DND-41 (cell line): ENCODE measurements around the gene CCDC60.

Experiments used
- ATAC-seq: fragments of 200-7000 bp; cut with Tn5 transposase; 3 replicates; pipeline ENCODE4 v1.9.1; 2021; ENCODE audit warnings: low read depth; ENCODE audit not compliant: insufficient read depth
- DNase-seq: peaks from one replicate; pipeline ENCODE4 v3.0.0-alpha.2; 2020
- H2AFZ ChIP-seq: 2 replicates; pipeline ENCODE4 v1.6.0; 2012; ENCODE audit warnings: low read depth, low read length
- H3K27ac ChIP-seq: 2 replicates; pipeline ENCODE4 v1.5.1; 2012; ENCODE audit warnings: low read length, inconsistent platforms
- H3K27me3 ChIP-seq: fragments of 200-600 bp; sonication (generic); 2 replicates; pipeline ENCODE4 v1.6.0; 2012; ENCODE audit warnings: low read length, mild to moderate bottlenecking, inconsistent platforms; ENCODE audit not compliant: insufficient read depth, poor library complexity
- H3K36me3 ChIP-seq: 2 replicates; pipeline ENCODE4 v1.5.1; 2012; ENCODE audit warnings: low read length, inconsistent platforms; ENCODE audit not compliant: insufficient read depth
- H3K4me1 ChIP-seq: 2 replicates; pipeline ENCODE4 v1.5.1; 2012; ENCODE audit warnings: mild to moderate bottlenecking, low read length; ENCODE audit not compliant: insufficient read depth
- H3K4me2 ChIP-seq: 2 replicates; pipeline ENCODE4 v1.6.0; 2012; ENCODE audit warnings: mild to moderate bottlenecking, moderate library complexity, low read length, inconsistent platforms; ENCODE audit not compliant: insufficient read depth
- H3K4me3 ChIP-seq, 2 experiments: fragments of 200-600 bp in 1 of 2; shearing (Covaris generic) in 1 of 2; 2 replicates each; pipeline ENCODE4 v1.5.1; 2012 to 2016; ENCODE audit warnings: inconsistent platforms in 2 of 2, low read length in 2 of 2, mild to moderate bottlenecking in 2 of 2, low read depth in 1 of 2, moderate library complexity in 1 of 2
- H3K79me2 ChIP-seq: 2 replicates; pipeline ENCODE4 v1.6.0; 2012; ENCODE audit warnings: low read length, inconsistent platforms; ENCODE audit not compliant: insufficient read depth
- H3K9ac ChIP-seq: 2 replicates; pipeline ENCODE4 v1.6.0; 2012; ENCODE audit warnings: low read depth, mild to moderate bottlenecking, inconsistent platforms, low read length, moderate library complexity
- H3K9me3 ChIP-seq: 2 replicates; pipeline ENCODE4 v1.5.1; 2012; ENCODE audit warnings: low read length, moderate library complexity, mild to moderate bottlenecking, inconsistent platforms; ENCODE audit not compliant: insufficient read depth, severe bottlenecking
- H4K20me1 ChIP-seq: 2 replicates; pipeline ENCODE4 v1.6.0; 2012; ENCODE audit warnings: low read length; ENCODE audit not compliant: insufficient read depth
- EZH2 ChIP-seq: IDR thresholded peaks from 3 replicates; pipeline ENCODE4 v1.6.1; 2012; ENCODE audit warnings: borderline replicate concordance, low read depth, mild to moderate bottlenecking, moderate library complexity, low read length, inconsistent platforms; ENCODE audit not compliant: severe bottlenecking
- TF ChIP-seq, protein P1 (sequence below): IDR thresholded peaks from 2 replicates; pipeline ENCODE4 v1.5.1; 2012; ENCODE audit warnings: borderline replicate concordance, low read length, moderate library complexity, mild to moderate bottlenecking; ENCODE audit not compliant: poor library complexity, severe bottlenecking; ENCODE audit errors: extremely low read depth

Gene CCDC60

DNA sequence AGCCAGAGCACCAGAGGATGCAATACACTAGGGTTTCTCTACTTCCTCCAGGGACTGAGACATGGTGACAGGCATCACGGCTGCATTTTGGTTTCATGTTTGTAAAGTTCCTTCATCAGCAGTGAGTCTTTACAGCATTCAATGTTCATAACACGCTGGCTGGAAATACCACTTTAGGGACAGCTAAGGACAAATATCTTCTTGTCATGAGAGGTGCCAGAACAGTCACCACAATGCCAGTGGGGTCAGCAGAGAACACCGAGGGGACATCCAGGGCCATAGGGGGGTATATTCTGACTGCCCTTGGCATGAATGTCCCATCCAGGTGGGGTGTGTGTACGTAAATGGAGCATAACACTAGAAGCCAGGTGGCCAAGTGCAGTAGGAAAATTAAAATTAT, 72.3 kb downstream of the CCDC60 start:
- no peak for ATAC-seq
- Histone ChIP-seq H3K27me3 (peaks cover 11% of the 10 kb centered on the region), H3K9ac (no peak overlapping the region), H3K79me2 (no peaks in the 10 kb centered on the region), H3K36me3 (no peaks in the 10 kb centered on the region), H3K9me3 (no peaks in the 10 kb centered on the region), H3K4me1 (no peaks in the 10 kb centered on the region), H4K20me1 (no peaks in the 10 kb centered on the region), H3K4me2 (no peak overlapping the region), H3K27ac (no peak overlapping the region), H2AFZ (no peak overlapping the region), H3K4me3 (no peak overlapping the region)
- TF ChIP-seq, protein P1, sequence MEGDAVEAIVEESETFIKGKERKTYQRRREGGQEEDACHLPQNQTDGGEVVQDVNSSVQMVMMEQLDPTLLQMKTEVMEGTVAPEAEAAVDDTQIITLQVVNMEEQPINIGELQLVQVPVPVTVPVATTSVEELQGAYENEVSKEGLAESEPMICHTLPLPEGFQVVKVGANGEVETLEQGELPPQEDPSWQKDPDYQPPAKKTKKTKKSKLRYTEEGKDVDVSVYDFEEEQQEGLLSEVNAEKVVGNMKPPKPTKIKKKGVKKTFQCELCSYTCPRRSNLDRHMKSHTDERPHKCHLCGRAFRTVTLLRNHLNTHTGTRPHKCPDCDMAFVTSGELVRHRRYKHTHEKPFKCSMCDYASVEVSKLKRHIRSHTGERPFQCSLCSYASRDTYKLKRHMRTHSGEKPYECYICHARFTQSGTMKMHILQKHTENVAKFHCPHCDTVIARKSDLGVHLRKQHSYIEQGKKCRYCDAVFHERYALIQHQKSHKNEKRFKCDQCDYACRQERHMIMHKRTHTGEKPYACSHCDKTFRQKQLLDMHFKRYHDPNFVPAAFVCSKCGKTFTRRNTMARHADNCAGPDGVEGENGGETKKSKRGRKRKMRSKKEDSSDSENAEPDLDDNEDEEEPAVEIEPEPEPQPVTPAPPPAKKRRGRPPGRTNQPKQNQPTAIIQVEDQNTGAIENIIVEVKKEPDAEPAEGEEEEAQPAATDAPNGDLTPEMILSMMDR, result no peak
- no peak for TF ChIP-seq EZH2
- DNase-seq, result no peak

DNA sequence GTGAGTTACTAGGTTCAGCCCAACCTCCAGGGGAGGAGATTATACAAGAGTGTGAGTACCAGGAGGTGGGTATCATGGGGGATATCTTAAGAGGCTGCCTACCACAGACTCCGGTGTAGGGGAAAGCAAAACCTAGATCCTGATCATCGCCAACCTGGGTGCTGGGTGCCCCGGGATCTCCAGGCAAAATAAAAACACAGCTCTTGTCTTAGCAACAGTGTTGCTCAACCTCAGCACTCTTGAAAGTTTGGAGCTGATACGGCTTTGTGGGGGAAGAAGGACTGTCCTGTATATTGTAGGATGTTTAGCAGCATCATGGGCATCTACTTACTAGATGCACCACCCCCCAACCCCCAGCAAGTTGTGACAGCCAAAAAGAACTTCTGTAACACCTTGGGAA, 74.5 kb downstream of the CCDC60 start:
- TF ChIP-seq EZH2, result no peak
- TF ChIP-seq, protein P1, result no peak
- no peaks in the 10 kb centered on the region for H3K79me2 ChIP-seq

DNA sequence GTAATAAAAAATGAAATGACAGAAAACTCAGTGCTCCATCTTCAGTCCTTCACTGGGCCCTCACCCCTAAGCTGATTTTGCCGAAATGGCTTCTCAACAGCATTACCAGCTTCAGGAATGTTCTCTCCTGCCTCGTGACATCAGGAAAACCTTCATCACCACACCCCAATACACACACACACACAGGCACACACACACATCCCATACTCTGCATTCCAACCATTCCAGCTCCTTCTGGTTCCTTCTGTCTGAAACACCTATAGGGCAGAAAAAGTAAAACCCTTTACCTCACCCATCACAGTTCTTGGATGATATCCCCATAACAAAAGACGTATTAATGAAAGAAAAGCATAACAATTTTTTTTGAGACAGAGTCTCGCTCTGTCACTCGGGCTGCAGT, 75.9 kb downstream of the CCDC60 start:
- Histone ChIP-seq H3K9me3 (no peaks in the 10 kb centered on the region), H3K79me2 (no peaks in the 10 kb centered on the region), H3K27me3 (peaks cover 11% of the 10 kb centered on the region), H3K36me3 (no peaks in the 10 kb centered on the region), H3K9ac (no peak overlapping the region), H3K4me3 (no peak overlapping the region), H3K27ac (no peak overlapping the region), H3K4me2 (no peak overlapping the region), H4K20me1 (no peaks in the 10 kb centered on the region), H2AFZ (no peak overlapping the region), H3K4me1 (peaks cover under 1% of the 10 kb centered on the region; the same call in 1 of the 2 replicates)
- TF ChIP-seq, protein P1, result no peak
- TF ChIP-seq EZH2, result no peak
- no peak for DNase-seq
- no peak for ATAC-seq

More for the DNA sequence above, 74.5 kb downstream of the CCDC60 start:
- H3K27me3 ChIP-seq, result peaks cover 11% of the 10 kb centered on the region
- H3K9me3 ChIP-seq, result no peaks in the 10 kb centered on the region
- no peaks in the 10 kb centered on the region for H3K36me3 ChIP-seq
- H3K4me3 ChIP-seq, result no peak overlapping the region
- DNase-seq (no peak), ATAC-seq (no peak)
- H4K20me1 ChIP-seq, result no peaks in the 10 kb centered on the region
- no peaks in the 10 kb centered on the region for H3K4me1 ChIP-seq
- H3K4me2 ChIP-seq, result no peak overlapping the region
- H3K27ac ChIP-seq, result no peak overlapping the region
- H2AFZ ChIP-seq, result no peak overlapping the region
- H3K9ac ChIP-seq, result no peak overlapping the region

DNA sequence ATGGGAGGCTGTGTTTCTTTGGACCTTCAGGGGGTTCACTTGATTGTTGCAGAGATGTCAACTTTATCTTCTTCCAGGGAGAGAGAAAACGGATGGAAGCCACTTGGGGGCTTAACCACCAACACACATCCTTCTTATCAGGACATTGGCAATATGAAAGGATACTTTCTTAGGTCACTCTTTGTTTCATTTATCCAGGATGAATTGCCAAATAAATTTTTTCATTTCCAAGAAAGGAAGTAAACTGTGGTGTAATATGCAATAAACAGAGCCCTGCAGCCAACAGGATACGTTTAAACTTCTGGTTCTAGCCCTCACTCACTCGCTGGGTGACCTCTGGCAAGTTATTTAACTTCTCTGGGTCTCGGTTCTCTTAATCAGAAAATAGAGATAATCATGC, 77.8 kb downstream of the CCDC60 start:
- TF ChIP-seq, protein P1, result no peak
- no peak for TF ChIP-seq EZH2
- Histone ChIP-seq H2AFZ (no peak overlapping the region), H3K9me3 (no peaks in the 10 kb centered on the region), H3K27ac (no peak overlapping the region), H3K4me1 (peaks cover 6% of the 10 kb centered on the region; the same call in 1 of the 2 replicates), H3K9ac (no peak overlapping the region), H3K27me3 (peaks cover 11% of the 10 kb centered on the region), H3K4me2 (no peak overlapping the region), H4K20me1 (no peaks in the 10 kb centered on the region), H3K79me2 (no peaks in the 10 kb centered on the region), H3K4me3 (no peak overlapping the region), H3K36me3 (no peaks in the 10 kb centered on the region)
- ATAC-seq, result no peak
- no peak for DNase-seq
